ENCODE results near the gene HEATR3. TPM values are rescaled to one million over a fixed set of nuclear protein-coding genes. Genes with fewer than 3 reads are reported as not detected.

The HEATR3 gene
- total and polyA plus RNA-seq, 2 donors (not counting 1 experiment from before 2014, with no cell fraction given), result 15.0 to 23.9 TPM

DNA sequence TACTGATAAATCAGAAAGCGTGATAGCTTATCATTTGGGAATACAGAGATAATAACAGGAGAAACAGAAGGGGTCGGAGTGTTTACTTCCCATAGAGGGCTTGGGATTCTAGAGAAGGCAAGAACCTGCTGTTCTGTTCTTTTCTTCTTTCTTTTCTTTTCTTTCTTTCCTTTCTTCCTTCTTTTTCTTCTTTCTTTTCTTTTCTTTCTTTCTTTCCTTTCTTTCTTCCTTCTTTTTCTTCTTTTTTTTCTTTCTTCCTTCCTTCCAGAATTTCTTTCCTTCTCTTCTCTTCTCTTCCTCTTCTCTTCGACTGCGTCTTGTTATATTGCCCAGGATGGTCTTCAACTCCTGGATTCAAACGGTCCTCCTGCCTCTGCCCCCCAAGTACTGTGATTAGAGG lies 22.4 kb upstream of the HEATR3 start:
- no peak for DNase-seq (ENCODE audit: low read depth in 2 of 2)
- Histone ChIP-seq H3K27ac (ENCODE audit: insufficient read depth, low read length) (no peak overlapping the region), H3K36me3 (ENCODE audit: control insufficient read depth, insufficient read depth, low read length) (no peaks in the 10 kb centered on the region), H2AFZ (ENCODE audit: low read length) (no peak overlapping the region), H3K4me3 (replicated peaks in 1 of 4; ENCODE audit: control extremely low read depth in 1 of 4, insufficient read depth in 1 of 4, low read depth in 3 of 4, low read length in 4 of 4) (no peak overlapping the region), H3K9me3 (ENCODE audit: control insufficient read depth, insufficient read depth, low read depth, low read length) (no peaks in the 10 kb centered on the region), H3K79me2 (ENCODE audit: control insufficient read depth, insufficient read depth, low read length) (no peaks in the 10 kb centered on the region), H3K4me2 (ENCODE audit: extremely low read depth, insufficient read depth, low read length) (no peak overlapping the region), H3K9ac (ENCODE audit: insufficient read depth, low read length) (no peak overlapping the region), H4K20me1 (ENCODE audit: control insufficient read depth, extremely low read depth, insufficient read depth, low read length) (no peaks in the 10 kb centered on the region), H3K4me1 (ENCODE audit: control insufficient read depth, extremely low read depth, insufficient read depth, low read length) (no peaks in the 10 kb centered on the region), H3K27me3 (ENCODE audit: control insufficient read depth, insufficient read depth, low read length) (peaks cover 7% of the 10 kb centered on the region)
- TF ChIP-seq EZH2 (IDR thresholded peaks at IDR 0.05; ENCODE audit: low read length, missing control alignments), result no peak
- TF ChIP-seq, protein P1, sequence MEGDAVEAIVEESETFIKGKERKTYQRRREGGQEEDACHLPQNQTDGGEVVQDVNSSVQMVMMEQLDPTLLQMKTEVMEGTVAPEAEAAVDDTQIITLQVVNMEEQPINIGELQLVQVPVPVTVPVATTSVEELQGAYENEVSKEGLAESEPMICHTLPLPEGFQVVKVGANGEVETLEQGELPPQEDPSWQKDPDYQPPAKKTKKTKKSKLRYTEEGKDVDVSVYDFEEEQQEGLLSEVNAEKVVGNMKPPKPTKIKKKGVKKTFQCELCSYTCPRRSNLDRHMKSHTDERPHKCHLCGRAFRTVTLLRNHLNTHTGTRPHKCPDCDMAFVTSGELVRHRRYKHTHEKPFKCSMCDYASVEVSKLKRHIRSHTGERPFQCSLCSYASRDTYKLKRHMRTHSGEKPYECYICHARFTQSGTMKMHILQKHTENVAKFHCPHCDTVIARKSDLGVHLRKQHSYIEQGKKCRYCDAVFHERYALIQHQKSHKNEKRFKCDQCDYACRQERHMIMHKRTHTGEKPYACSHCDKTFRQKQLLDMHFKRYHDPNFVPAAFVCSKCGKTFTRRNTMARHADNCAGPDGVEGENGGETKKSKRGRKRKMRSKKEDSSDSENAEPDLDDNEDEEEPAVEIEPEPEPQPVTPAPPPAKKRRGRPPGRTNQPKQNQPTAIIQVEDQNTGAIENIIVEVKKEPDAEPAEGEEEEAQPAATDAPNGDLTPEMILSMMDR (conservative IDR thresholded peaks at IDR 0.05 in 1 of 2, IDR thresholded peaks at IDR 0.05 in 1 of 2; ENCODE audit: low read depth in 1 of 2, low read length in 2 of 2), result no peak

DNA sequence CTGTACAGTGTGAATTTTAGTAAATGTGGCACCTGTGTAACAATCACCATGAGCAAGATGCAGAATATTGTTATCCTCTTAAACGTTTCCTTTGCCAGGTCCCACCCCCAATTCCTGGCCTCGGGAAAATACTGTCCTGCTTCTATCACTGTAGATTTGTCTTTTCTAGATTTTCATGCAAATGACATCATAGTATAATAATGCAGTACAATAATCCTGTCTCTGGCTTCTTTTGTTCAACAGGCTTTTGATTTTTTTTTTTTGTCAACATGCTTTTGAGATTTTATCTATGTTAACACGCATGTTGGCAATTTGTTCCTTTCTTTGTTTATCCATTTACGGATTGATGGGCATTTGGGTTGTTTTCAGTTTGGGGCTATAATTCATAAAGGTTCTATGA lies 20.4 kb upstream of the HEATR3 start:
- DNase-seq (ENCODE audit: low read depth in 2 of 2), result no peak
- H3K79me2 ChIP-seq (ENCODE audit: control insufficient read depth, insufficient read depth, low read length), result no peaks in the 10 kb centered on the region
- no peak overlapping the region for H2AFZ ChIP-seq (ENCODE audit: low read length)
- no peaks in the 10 kb centered on the region for H3K9me3 ChIP-seq (ENCODE audit: control insufficient read depth, insufficient read depth, low read depth, low read length)
- no peak overlapping the region for H3K9ac ChIP-seq (ENCODE audit: insufficient read depth, low read length)
- no peaks in the 10 kb centered on the region for H4K20me1 ChIP-seq (ENCODE audit: control insufficient read depth, extremely low read depth, insufficient read depth, low read length)
- no peak overlapping the region for H3K27ac ChIP-seq (ENCODE audit: insufficient read depth, low read length)
- peaks cover 7% of the 10 kb centered on the region for H3K27me3 ChIP-seq (ENCODE audit: control insufficient read depth, insufficient read depth, low read length)
- H3K4me3 ChIP-seq (replicated peaks in 1 of 4; ENCODE audit: control extremely low read depth in 1 of 4, insufficient read depth in 1 of 4, low read depth in 3 of 4, low read length in 4 of 4), result no peak overlapping the region
- no peak overlapping the region for H3K4me2 ChIP-seq (ENCODE audit: extremely low read depth, insufficient read depth, low read length)
- no peaks in the 10 kb centered on the region for H3K4me1 ChIP-seq (ENCODE audit: control insufficient read depth, extremely low read depth, insufficient read depth, low read length)
- no peaks in the 10 kb centered on the region for H3K36me3 ChIP-seq (ENCODE audit: control insufficient read depth, insufficient read depth, low read length)
- TF ChIP-seq, protein P1 (conservative IDR thresholded peaks at IDR 0.05 in 1 of 2, IDR thresholded peaks at IDR 0.05 in 1 of 2; ENCODE audit: low read depth in 1 of 2, low read length in 2 of 2), result no peak
- no peak for TF ChIP-seq EZH2 (IDR thresholded peaks at IDR 0.05; ENCODE audit: low read length, missing control alignments)

DNA sequence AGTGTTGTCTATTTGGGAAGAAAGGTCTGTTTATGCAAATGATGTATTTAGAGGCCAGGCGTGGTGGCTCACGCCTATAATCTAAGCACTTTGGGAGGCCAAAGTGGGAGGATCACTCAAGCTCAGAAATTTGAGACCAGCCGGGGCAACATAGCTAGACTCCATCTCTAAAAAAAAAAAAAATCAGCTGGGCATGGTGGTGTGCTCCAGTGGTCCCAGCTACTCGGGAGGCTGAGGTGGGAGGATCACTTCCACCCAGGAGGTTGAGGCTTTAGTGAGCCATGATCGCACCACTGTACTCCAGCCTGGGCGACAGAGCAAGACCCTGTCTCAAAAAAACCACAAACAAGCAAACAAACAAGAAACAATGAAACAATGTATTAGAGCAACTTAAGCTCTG lies 18.9 kb upstream of the HEATR3 start:
- Histone ChIP-seq H2AFZ (ENCODE audit: low read length) (no peak overlapping the region), H3K79me2 (ENCODE audit: control insufficient read depth, insufficient read depth, low read length) (no peaks in the 10 kb centered on the region), H3K4me1 (ENCODE audit: control insufficient read depth, extremely low read depth, insufficient read depth, low read length) (no peaks in the 10 kb centered on the region), H3K9me3 (ENCODE audit: control insufficient read depth, insufficient read depth, low read depth, low read length) (no peaks in the 10 kb centered on the region), H3K9ac (ENCODE audit: insufficient read depth, low read length) (no peak overlapping the region), H3K4me2 (ENCODE audit: extremely low read depth, insufficient read depth, low read length) (no peak overlapping the region), H3K27me3 (ENCODE audit: control insufficient read depth, insufficient read depth, low read length) (peaks cover 7% of the 10 kb centered on the region), H4K20me1 (ENCODE audit: control insufficient read depth, extremely low read depth, insufficient read depth, low read length) (no peaks in the 10 kb centered on the region), H3K36me3 (ENCODE audit: control insufficient read depth, insufficient read depth, low read length) (no peaks in the 10 kb centered on the region), H3K4me3 (replicated peaks in 1 of 4; ENCODE audit: control extremely low read depth in 1 of 4, insufficient read depth in 1 of 4, low read depth in 3 of 4, low read length in 4 of 4) (no peak overlapping the region), H3K27ac (ENCODE audit: insufficient read depth, low read length) (no peak overlapping the region)
- DNase-seq (ENCODE audit: low read depth in 2 of 2), result no peak
- no peak for TF ChIP-seq EZH2 (IDR thresholded peaks at IDR 0.05; ENCODE audit: low read length, missing control alignments)
- TF ChIP-seq, protein P1 (conservative IDR thresholded peaks at IDR 0.05 in 1 of 2, IDR thresholded peaks at IDR 0.05 in 1 of 2; ENCODE audit: low read depth in 1 of 2, low read length in 2 of 2), result no peak
